Right lobe of liver (tissue), 4 donors: ENCODE measurements around the gene PAX3.

Experiments used
- POLR2A ChIP-seq: fragments of 450-650 bp; IDR thresholded peaks from one replicate; pipeline ENCODE4 v1.6.1; 2017; ENCODE audit warnings: antibody characterized with exemption, mild to moderate bottlenecking
- TF ChIP-seq, protein P1 (sequence below), 4 donors: fragments of 200-600 bp in 3 of 4; fragments of 450-650 bp in 1 of 4; IDR thresholded peaks; one replicate each; pipeline versions ENCODE4 v1.5.1 to v1.8.0; 2016 to 2022; ENCODE audit warnings: antibody characterized with exemption in 4 of 4, mild to moderate bottlenecking in 2 of 4
- donor health status: DM: no; HTN: no; CAD: no.
- donor health status: DM: no; HTN: no; CAD: no.
- donor health status: DM: no; HTN: yes; CAD: no.

DNA sequence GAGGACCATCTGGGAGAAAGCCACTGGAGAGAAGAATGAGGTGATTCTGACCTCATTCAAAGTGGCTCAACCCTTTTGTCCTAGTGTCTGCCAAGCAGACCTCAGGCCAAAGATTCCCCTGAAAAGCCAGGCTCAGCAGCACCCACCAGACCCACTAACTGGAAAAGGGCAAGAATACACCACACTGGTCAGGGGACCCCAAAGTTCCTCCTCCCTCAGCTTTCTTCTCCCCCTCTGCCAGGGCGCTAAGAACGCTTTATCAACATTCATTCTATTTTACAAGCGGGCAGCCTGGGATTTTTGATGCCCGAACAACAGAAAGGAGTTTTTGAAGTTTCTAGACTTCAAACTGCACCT is 7.3 kb downstream of the PAX3 start:
- TF ChIP-seq, protein P1, sequence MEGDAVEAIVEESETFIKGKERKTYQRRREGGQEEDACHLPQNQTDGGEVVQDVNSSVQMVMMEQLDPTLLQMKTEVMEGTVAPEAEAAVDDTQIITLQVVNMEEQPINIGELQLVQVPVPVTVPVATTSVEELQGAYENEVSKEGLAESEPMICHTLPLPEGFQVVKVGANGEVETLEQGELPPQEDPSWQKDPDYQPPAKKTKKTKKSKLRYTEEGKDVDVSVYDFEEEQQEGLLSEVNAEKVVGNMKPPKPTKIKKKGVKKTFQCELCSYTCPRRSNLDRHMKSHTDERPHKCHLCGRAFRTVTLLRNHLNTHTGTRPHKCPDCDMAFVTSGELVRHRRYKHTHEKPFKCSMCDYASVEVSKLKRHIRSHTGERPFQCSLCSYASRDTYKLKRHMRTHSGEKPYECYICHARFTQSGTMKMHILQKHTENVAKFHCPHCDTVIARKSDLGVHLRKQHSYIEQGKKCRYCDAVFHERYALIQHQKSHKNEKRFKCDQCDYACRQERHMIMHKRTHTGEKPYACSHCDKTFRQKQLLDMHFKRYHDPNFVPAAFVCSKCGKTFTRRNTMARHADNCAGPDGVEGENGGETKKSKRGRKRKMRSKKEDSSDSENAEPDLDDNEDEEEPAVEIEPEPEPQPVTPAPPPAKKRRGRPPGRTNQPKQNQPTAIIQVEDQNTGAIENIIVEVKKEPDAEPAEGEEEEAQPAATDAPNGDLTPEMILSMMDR (IDR thresholded peaks at IDR 0.05): no peak
- no peak for TF ChIP-seq POLR2A
